Kidney (tissue), 14 donors: ENCODE measurements around the gene CNGA3. TPM values are rescaled to one million over a fixed set of nuclear protein-coding genes. Genes with fewer than 3 reads are reported as not detected.

Source experiments
- DNase-seq, 5 donors: peaks; one replicate each; pipeline ENCODE4 v3.0.0-alpha.2; 2013 to 2020
- FAIRE-seq: peaks from 2 replicates; lab custom pipeline; 2012; peaks lifted over from hg19 to GRCh38; lab: Jason Lieb, UNC
- H3K27ac ChIP-seq, 2 donors: one replicate each; pipeline ENCODE4 v1.7.0; 2013; ENCODE audit warnings: low read depth in 2 of 2, low read length in 2 of 2, inconsistent platforms in 1 of 2
- H3K27me3 ChIP-seq: one replicate; pipeline ENCODE4 v1.7.1; 2013; ENCODE audit warnings: low read length, inconsistent platforms; ENCODE audit not compliant: control insufficient read depth, insufficient read depth
- H3K36me3 ChIP-seq, 3 donors: one replicate each; pipeline versions ENCODE4 v1.7.0 to v1.7.1; 2013; ENCODE audit warnings: low read length in 3 of 3, control low read depth in 1 of 3, inconsistent platforms in 1 of 3; ENCODE audit not compliant: insufficient read depth in 3 of 3, control insufficient read depth in 2 of 3
- H3K4me1 ChIP-seq, 3 donors: one replicate each; pipeline versions ENCODE4 v1.7.0 to v1.7.1; 2013; ENCODE audit warnings: low read length in 3 of 3, inconsistent platforms in 1 of 3, low read depth in 1 of 3; ENCODE audit not compliant: control insufficient read depth in 2 of 3, insufficient read depth in 2 of 3
- H3K4me3 ChIP-seq, 3 donors: one replicate each; pipeline versions ENCODE4 v1.7.0 to v1.8.1; 2013; ENCODE audit warnings: low read length in 3 of 3, control low read depth in 1 of 3, inconsistent platforms in 1 of 3
- H3K9ac ChIP-seq, 3 donors: one replicate each; pipeline versions ENCODE4 v1.7.0 to v1.7.1; 2013; ENCODE audit warnings: low read length in 3 of 3, control low read depth in 1 of 3, inconsistent platforms in 1 of 3
- H3K9me3 ChIP-seq, 3 donors: one replicate each; pipeline versions ENCODE4 v1.7.0 to v1.7.1; 2013; ENCODE audit warnings: low read length in 3 of 3, control low read depth in 1 of 3, inconsistent platforms in 1 of 3; ENCODE audit not compliant: control insufficient read depth in 2 of 3, insufficient read depth in 1 of 3
- CTCF ChIP-seq: IDR thresholded peaks from 3 replicates; pipeline ENCODE4 v1.5.1; 2012; ENCODE audit warnings: mild to moderate bottlenecking, moderate library complexity, borderline replicate concordance; ENCODE audit not compliant: insufficient read depth; ENCODE audit errors: extremely low read depth
- intact Hi-C: fragments of 100-400 bp; cut with DNase I; formaldehyde crosslinking; loops from one replicate; pipeline ENCODE4 v1.11.1; 2022
- polyA plus RNA-seq: library from polyadenylated mRNA; stranded (reverse); fragments of 350-450 nt; fragmentation: Illumina TruSeq; extraction: RNeasy Lipid Tissue Mini Kit (QIAGEN cat#74804); gene quantifications from one replicate; pipeline ENCODE4 v1.2.3, GENCODE V29; 2014; ENCODE audit warnings: low read depth, low replicate concordance; ENCODE audit not compliant: insufficient read depth
- total RNA-seq: library from RNA; stranded (reverse); fragmentation: NEBNext Ultra II Directional; extraction: Animal tissue kit (Norgen Biotek cat#: 25700); gene quantifications from one replicate; pipeline ENCODE4 v1.2.1, GENCODE V29; 2021
- donor health status: control.
- donor health status: control.
- donor health status: control.
- donor health status: control.
- donor health status: control.
- donor health status: DM: yes; HTN: yes; CAD: no.
- donor health status: Normal renal cell carcinoma (clear cell type).

Gene CNGA3
- total and polyA plus RNA-seq, 2 donors from 2014 or later: not detected

- no peak for FAIRE-seq
- no peaks in the 10 kb centered on the region for H3K9me3 ChIP-seq
- no peak for DNase-seq
- no peak overlapping the region for H3K4me3 ChIP-seq
- no peaks in the 10 kb centered on the region for H3K36me3 ChIP-seq
- H3K9ac ChIP-seq: no peak overlapping the region
- no peak for TF ChIP-seq CTCF
- H3K27me3 ChIP-seq: no peaks in the 10 kb centered on the region
- H3K4me1 ChIP-seq: no peaks in the 10 kb centered on the region
- H3K27ac ChIP-seq: no peak overlapping the region
- intact Hi-C loops: no loop called here
These were observed 48.4 kb downstream of the CNGA3 start for GRCh38 chr2:98394595-98395153.

- Histone ChIP-seq H3K9ac (no peak overlapping the region), H3K27ac (no peak overlapping the region), H3K27me3 (no peaks in the 10 kb centered on the region), H3K36me3 (no peaks in the 10 kb centered on the region), H3K4me1 (no peaks in the 10 kb centered on the region), H3K4me3 (no peak overlapping the region), H3K9me3 (no peaks in the 10 kb centered on the region)
- TF ChIP-seq CTCF: no peak
- intact Hi-C loops: no loop called here
- FAIRE-seq (no peak), DNase-seq (no peak)
These were observed 49.7 kb downstream of the CNGA3 start for GRCh38 chr2:98395977-98396376.

GRCh38 chr2:98396745-98397355 lies 50.6 kb downstream of the CNGA3 start:
- Histone ChIP-seq H3K9me3 (no peaks in the 10 kb centered on the region), H3K4me1 (no peaks in the 10 kb centered on the region), H3K9ac (no peak overlapping the region), H3K27ac (no peak overlapping the region), H3K36me3 (no peaks in the 10 kb centered on the region), H3K27me3 (no peaks in the 10 kb centered on the region), H3K4me3 (no peak overlapping the region)
- no peak for DNase-seq
- TF ChIP-seq CTCF: no peak
- FAIRE-seq: no peak
- intact Hi-C loops: no loop called here
